GM12878 (cell line): Measurements from ENCODE around the gene LARP1B.
"Not testable (repeated sequence)": the region's sequence is repeated elsewhere in the genome, so short reads cannot be mapped to it uniquely, and the experiment has no call there.

Experiments
- POLR2A ChIP-seq: IDR thresholded peaks from 2 replicates; pipeline ENCODE4 v1.6.1; 2011; ENCODE audit warnings: low read depth, mild to moderate bottlenecking, low read length
- RAD21 ChIP-seq: IDR thresholded peaks from 2 replicates; pipeline ENCODE4 v1.6.1; 2011; ENCODE audit warnings: mild to moderate bottlenecking, low read depth, low read length, moderate library complexity; ENCODE audit not compliant: insufficient read depth
- TF ChIP-seq, protein P1 (sequence below), 3 experiments: IDR thresholded peaks in 2 of 3; conservative IDR thresholded peaks in 1 of 3; 2 replicates each; pipeline ENCODE4 v1.5.1; 2011; ENCODE audit warnings: low read depth in 3 of 3, low read length in 3 of 3, mild to moderate bottlenecking in 3 of 3, control low read depth in 2 of 3, moderate library complexity in 2 of 3, inconsistent platforms in 1 of 3, mixed read lengths in 1 of 3; ENCODE audit not compliant: control insufficient read depth in 2 of 3, insufficient read depth in 1 of 3; ENCODE audit errors: extremely low read depth in 1 of 3

DNA sequence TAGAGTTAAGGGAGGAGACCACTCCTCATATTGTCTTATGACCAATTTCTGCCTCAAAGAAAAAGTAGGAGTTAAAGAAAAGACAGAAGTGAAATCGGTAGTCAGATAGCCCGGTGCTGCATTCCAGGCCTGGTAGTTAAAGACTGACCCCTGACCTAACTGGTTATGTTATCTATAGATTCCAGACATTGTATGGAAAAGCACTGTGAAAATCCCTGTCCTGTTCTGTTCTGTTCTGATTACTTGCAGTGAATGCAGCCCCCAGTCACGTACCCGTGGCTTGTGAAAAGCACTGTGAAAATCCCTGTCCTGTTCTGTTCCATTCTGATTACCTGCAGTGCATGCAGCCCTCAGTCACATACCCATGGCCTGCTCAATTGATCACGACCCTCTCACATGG is 198.8 kb downstream of the LARP1B start:
- TF ChIP-seq, protein P1, sequence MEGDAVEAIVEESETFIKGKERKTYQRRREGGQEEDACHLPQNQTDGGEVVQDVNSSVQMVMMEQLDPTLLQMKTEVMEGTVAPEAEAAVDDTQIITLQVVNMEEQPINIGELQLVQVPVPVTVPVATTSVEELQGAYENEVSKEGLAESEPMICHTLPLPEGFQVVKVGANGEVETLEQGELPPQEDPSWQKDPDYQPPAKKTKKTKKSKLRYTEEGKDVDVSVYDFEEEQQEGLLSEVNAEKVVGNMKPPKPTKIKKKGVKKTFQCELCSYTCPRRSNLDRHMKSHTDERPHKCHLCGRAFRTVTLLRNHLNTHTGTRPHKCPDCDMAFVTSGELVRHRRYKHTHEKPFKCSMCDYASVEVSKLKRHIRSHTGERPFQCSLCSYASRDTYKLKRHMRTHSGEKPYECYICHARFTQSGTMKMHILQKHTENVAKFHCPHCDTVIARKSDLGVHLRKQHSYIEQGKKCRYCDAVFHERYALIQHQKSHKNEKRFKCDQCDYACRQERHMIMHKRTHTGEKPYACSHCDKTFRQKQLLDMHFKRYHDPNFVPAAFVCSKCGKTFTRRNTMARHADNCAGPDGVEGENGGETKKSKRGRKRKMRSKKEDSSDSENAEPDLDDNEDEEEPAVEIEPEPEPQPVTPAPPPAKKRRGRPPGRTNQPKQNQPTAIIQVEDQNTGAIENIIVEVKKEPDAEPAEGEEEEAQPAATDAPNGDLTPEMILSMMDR (IDR thresholded peaks at IDR 0.05 in 2 of 3, conservative IDR thresholded peaks at IDR 0.05 in 1 of 3; ENCODE audit: control insufficient read depth in 2 of 3, extremely low read depth in 1 of 3, insufficient read depth in 1 of 3, low read depth in 3 of 3, low read length in 3 of 3), result not testable (repeated sequence)
- not testable (repeated sequence) for TF ChIP-seq POLR2A, RAD21
